ENCODE measurements around the gene PALD1. TPM values are rescaled to one million over a fixed set of nuclear protein-coding genes. Genes with fewer than 3 reads are reported as not detected.
A peak's percentile ranks its signal among the peaks of the same experiment; 100 is the strongest.

Gene PALD1
- total RNA-seq, 1 donor, result not detected

DNA sequence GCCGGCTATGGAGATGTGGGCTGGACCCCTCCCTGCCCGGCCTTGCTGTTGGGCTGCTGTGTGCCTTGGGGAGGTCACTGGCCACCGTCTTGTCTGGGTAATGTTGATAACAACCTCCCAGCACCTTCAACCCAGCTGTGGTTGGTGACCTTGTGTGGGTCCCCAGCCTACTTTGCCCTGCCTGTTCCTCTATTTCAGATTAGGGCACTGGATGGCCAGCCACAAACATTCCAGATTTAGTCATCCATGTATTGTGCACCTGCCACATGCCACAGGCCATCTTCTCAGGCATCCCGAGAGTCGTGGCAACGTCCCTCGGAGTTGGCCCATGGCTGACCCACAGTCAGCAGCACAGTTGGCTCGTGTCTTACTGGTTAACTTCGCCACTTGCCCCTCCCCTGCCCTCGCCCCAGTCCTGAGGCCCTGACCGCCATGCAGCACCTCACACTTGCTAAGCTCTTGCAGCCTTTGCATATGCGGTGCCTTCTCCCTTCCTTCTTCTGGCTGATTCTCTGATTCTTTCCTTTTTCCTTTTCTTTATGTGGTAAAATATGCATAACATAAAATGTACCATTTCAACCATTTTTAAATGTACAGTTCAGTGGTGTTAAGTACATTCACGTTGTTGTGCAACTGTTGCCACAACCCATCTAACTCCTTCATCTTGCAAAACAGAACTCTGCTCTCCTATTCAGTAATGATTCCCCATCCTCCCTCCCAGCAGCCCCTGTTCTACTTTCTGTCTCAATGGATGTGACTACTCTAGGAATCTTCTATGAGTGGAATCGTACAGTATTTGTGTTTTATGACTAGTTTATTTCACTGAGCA is 63.4 kb downstream of the PALD1 start:
- no peak overlapping the region for H3K4me3 ChIP-seq (ENCODE audit: low read depth, low read length)
- TF ChIP-seq, protein P1, sequence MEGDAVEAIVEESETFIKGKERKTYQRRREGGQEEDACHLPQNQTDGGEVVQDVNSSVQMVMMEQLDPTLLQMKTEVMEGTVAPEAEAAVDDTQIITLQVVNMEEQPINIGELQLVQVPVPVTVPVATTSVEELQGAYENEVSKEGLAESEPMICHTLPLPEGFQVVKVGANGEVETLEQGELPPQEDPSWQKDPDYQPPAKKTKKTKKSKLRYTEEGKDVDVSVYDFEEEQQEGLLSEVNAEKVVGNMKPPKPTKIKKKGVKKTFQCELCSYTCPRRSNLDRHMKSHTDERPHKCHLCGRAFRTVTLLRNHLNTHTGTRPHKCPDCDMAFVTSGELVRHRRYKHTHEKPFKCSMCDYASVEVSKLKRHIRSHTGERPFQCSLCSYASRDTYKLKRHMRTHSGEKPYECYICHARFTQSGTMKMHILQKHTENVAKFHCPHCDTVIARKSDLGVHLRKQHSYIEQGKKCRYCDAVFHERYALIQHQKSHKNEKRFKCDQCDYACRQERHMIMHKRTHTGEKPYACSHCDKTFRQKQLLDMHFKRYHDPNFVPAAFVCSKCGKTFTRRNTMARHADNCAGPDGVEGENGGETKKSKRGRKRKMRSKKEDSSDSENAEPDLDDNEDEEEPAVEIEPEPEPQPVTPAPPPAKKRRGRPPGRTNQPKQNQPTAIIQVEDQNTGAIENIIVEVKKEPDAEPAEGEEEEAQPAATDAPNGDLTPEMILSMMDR (IDR thresholded peaks at IDR 0.05; ENCODE audit: insufficient read depth, low read depth, low read length), result no peak
- no peak for DNase-seq (ENCODE audit: low read depth)

DNA sequence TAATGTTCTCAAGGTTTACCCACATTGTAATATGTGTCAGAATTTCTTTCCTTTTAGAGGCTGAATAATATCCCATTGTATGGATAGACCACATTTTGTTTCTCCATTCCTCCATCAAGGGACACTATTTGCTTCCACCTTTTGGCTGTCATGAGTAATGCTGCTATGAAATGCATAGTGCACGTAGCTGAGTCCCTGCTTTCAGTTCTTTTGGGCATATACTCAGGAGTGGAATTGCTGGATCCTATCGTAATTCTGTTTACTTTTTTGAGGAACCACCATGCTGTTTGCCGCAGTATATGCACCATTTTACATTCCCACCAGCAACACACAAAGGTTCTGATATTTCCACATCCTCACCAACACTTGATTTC is 64.0 kb downstream of the PALD1 start:
- no peak overlapping the region for H3K4me3 ChIP-seq (ENCODE audit: low read depth, low read length)
- DNase-seq (ENCODE audit: low read depth), result peak; percentile 5
- TF ChIP-seq, protein P1 (IDR thresholded peaks at IDR 0.05; ENCODE audit: insufficient read depth, low read depth, low read length), result peak; percentile 10

DNA sequence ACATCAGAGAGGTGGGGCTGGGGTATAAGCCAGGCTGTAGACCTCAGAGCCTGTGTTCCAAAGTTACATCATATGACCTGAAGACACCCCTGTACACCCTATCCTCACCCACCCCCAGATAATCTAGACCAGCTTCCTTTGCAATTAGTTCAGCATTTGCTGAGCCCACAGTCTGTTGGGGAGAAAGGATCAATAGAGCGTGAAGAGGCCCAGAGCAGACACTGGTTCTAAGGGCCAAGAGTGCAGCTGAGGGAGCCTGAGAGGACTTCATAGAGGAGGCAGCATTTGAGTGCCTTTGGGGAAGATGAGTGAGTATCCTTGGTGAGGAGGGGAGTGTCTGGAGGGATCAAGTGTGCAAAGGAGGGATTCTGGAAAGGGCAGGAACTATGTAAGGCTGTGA is 65.3 kb downstream of the PALD1 start:
- TF ChIP-seq, protein P1 (IDR thresholded peaks at IDR 0.05; ENCODE audit: insufficient read depth, low read depth, low read length), result no peak
- no peak for DNase-seq (ENCODE audit: low read depth)

DNA sequence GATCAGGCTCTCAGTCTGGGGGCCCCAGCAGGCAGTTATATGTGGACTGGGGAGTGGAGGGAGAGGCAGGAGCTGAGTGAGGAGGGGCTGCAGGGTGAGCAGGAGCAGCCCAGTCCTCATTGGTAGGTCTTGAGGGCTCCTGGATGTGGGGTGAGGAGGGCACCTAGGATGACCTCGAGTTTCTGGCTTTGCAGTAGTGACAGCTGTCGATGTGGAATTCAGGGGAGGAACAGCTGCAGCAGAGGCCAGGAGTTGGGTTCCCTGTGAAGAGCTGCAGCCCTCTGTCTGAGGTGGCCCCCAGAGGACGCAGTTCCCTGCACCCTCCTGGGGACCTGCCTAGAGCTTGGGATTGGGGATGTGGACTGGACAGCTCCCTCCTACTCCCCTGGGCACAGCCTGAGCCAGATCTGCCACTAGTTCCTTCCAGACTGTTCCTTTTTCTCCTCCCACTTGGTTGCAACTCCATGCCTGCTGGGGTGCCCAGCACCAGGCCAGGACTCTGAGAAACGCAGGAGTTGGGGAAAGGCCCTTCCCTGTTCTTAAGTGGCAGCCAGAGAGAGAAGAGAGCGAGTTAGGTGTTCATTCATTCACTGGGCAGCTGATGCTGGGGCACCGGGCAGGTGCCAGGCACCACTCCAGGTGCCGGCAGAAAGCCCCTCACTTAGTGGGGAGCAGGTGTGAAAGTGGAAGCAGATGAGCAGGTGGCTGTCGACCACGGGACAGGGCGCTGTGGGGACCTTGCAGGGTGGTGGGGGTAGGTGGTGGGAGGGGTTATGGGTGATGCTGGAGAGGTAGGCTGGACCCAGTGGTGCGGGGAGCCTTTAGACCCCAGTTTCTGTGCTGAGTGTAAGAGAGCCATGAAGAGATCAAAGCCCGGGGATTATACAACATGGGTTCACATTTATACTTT is 66.1 kb downstream of the PALD1 start:
- DNase-seq (ENCODE audit: low read depth), result no peak
- TF ChIP-seq, protein P1 (IDR thresholded peaks at IDR 0.05; ENCODE audit: insufficient read depth, low read depth, low read length), result no peak
- H3K4me3 ChIP-seq (ENCODE audit: low read depth, low read length), result no peak overlapping the region

More for the DNA sequence above, 65.3 kb downstream of the PALD1 start:
- no peak overlapping the region for H3K4me3 ChIP-seq (ENCODE audit: low read depth, low read length)

DNA sequence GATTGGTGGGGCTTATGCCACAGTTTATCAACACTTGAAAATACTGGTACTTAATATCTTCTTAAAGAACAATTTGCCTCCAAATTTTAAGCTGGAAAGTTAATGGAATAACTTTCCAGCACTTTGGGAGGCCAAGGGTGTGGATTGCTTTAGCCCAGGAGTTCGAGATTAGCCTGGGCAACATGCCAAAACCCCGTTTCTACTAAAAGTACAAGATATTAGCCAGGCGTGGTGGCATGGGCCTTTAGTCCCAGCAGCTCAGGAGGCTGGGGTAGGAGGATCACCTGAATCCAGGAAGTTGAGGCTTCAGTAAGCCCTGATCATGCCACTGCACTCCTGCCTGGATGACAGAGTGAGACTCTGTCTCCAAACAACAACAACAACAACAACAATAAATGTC is 68.0 kb downstream of the PALD1 start:
- DNase-seq (ENCODE audit: low read depth), result peak; percentile 12
- TF ChIP-seq, protein P1 (IDR thresholded peaks at IDR 0.05; ENCODE audit: insufficient read depth, low read depth, low read length), result no peak
- H3K4me3 ChIP-seq (ENCODE audit: low read depth, low read length), result no peak overlapping the region

DNA sequence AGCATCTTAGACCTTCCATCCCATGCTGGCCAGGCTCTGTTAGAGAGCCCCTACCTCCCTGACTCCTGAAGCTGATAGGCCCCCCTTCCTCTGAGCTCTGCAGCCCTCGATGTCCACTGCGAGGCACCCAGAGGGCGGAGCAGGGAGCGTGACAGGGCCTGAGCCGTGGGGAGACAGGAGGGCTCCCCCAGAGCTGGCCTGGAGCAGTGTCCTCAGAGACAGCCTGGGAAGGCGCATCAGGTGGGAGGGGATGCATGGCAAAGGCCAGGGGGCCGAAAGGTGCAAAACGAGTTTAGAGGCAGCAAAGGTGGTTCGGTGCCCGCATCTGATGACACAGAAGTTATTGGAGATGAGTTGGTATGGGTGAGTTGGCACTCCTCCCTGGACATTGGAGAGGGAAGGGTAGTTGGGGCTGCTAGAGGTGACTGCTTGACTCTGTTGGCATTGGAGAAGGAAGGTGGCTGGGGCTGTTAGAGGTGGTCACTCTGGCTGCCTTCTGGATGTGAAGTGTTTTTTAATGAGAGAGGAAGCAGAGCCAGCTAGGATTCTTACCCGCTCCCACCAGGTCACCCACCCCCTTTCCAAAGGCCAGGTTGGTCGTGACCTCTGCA is 70.9 kb downstream of the PALD1 start:
- no peak overlapping the region for H3K4me3 ChIP-seq (ENCODE audit: low read depth, low read length)
- TF ChIP-seq, protein P1 (IDR thresholded peaks at IDR 0.05; ENCODE audit: insufficient read depth, low read depth, low read length), result no peak
- no peak for DNase-seq (ENCODE audit: low read depth)
